GM19193 (cell line): ENCODE measurements around the gene MCEMP1.

Experiments
- POLR2A ChIP-seq: IDR thresholded peaks from 4 replicates; pipeline ENCODE4 v1.6.1; 2011; ENCODE audit not compliant: insufficient read depth, insufficient read length; ENCODE audit errors: extremely low read depth

Gene MCEMP1

GRCh38 chr19:7716762-7717161 is 39.9 kb downstream of the MCEMP1 start:
- TF ChIP-seq POLR2A, result no peak

DNA sequence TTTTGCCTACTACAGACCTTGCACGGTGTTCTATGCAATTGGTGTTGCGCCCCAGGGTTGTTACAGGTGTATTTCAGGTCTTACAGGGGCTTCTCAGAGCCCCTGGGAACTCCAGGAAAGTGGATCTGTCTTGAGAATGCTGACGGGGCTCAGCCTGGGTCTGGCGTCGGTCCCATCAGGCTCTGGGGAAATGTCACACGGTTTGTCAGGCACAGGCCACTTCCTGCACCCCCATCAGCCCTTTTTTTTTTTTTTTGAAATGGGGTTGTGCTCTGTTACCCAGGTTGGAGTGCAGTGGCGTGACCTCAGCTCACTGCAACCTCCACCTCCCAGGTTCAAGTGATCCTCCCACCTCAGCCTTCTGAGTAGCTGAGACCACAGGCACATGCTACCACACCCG is 41.8 kb downstream of the MCEMP1 start:
- TF ChIP-seq POLR2A, result no peak

- TF ChIP-seq POLR2A, result no peak
Observed at GRCh38 chr19:7720351-7720750, 43.5 kb downstream of the MCEMP1 start.

DNA sequence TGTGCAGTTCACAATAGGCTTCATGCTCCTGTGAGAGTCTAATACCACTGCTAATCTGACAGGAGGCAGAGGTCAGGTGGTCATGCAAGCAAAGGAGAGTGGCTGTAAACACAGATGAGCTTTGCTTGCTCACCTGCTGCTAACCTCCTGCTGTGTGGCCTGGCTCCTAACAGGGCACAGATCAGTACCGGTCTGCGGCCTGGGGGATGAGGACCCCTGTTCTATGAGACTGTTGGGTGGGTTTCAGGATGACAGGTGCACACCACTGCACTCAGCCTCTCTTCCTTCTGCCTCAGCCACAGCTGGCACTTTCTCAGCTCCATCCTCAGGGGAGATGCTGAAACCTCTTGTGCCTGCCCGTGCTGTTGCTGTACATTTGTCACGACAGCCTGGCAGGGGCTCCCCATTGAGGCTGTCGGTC is 45.4 kb downstream of the MCEMP1 start:
- TF ChIP-seq POLR2A, result no peak

GRCh38 chr19:7725791-7726190 is 48.9 kb downstream of the MCEMP1 start:
- TF ChIP-seq POLR2A, result no peak

GRCh38 chr19:7729211-7729610 is 52.3 kb downstream of the MCEMP1 start:
- no peak for TF ChIP-seq POLR2A
